A673 (cell line): ENCODE measurements around the gene DMC1.

Experiments
- EZH2 ChIP-seq: fragments of 200-600 bp; sonication (generic); IDR thresholded peaks from 2 replicates; pipeline ENCODE4 v1.6.1; 2017; ENCODE audit warnings: borderline replicate concordance, low read depth, mild to moderate bottlenecking, mixed read lengths, antibody characterized with exemption, low read length; ENCODE audit not compliant: poor library complexity, severe bottlenecking
- TF ChIP-seq, protein P1 (sequence below): fragments of 300-800, 200-600 bp; sonication (generic); conservative IDR thresholded peaks from 2 replicates; pipeline ENCODE4 v1.5.1; 2017; ENCODE audit warnings: low read depth, mild to moderate bottlenecking, antibody characterized with exemption, low read length, moderate library complexity, mixed read lengths

DNA sequence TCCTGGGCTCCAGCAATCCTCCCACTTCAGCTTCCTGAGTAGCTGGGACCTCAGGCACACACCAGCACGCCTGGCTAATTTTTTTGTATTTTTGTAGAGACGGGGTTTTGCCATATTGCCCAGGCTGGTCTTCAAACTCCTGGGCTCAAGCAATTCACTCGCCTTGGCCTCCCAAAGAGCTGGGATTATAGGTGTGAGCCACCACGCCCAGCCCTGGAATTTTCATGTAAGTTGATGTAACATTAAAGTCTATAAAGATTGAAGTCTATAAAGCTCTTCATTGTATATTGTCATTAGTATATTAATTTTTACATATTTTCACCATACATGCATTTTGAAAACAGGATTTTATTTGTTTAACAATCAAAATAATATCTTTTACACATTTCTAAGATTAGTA is 51.4 kb downstream of the DMC1 start:
- TF ChIP-seq, protein P1, sequence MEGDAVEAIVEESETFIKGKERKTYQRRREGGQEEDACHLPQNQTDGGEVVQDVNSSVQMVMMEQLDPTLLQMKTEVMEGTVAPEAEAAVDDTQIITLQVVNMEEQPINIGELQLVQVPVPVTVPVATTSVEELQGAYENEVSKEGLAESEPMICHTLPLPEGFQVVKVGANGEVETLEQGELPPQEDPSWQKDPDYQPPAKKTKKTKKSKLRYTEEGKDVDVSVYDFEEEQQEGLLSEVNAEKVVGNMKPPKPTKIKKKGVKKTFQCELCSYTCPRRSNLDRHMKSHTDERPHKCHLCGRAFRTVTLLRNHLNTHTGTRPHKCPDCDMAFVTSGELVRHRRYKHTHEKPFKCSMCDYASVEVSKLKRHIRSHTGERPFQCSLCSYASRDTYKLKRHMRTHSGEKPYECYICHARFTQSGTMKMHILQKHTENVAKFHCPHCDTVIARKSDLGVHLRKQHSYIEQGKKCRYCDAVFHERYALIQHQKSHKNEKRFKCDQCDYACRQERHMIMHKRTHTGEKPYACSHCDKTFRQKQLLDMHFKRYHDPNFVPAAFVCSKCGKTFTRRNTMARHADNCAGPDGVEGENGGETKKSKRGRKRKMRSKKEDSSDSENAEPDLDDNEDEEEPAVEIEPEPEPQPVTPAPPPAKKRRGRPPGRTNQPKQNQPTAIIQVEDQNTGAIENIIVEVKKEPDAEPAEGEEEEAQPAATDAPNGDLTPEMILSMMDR = no peak
- TF ChIP-seq EZH2 = no peak
